Colon (tissue), 2 donors: ENCODE data around the gene TMEFF2.
"Not testable (repeated sequence)": the region's sequence is repeated elsewhere in the genome, so short reads cannot be mapped to it uniquely, and the experiment has no call there.

Experiments used
- FAIRE-seq: peaks from 2 replicates; lab custom pipeline; 2012; peaks lifted over from hg19 to GRCh38; lab: Jason Lieb, UNC
- donor health status: control.
- donor health status: control.

The TMEFF2 gene

GRCh38 chr2:192183296-192183695 is 11.4 kb downstream of the TMEFF2 start:
- FAIRE-seq = no peak

GRCh38 chr2:192166946-192167345 is 27.8 kb downstream of the TMEFF2 start:
- FAIRE-seq = no peak

- no peak for FAIRE-seq
Measured at GRCh38 chr2:192165842-192166241, 28.9 kb downstream of the TMEFF2 start.

- peak; percentile 94 for FAIRE-seq
Measured at GRCh38 chr2:192162392-192163042, 32.2 kb downstream of the TMEFF2 start.

GRCh38 chr2:192161656-192162290 is 33.0 kb downstream of the TMEFF2 start:
- no peak for FAIRE-seq

GRCh38 chr2:192159736-192160135 is 35.0 kb downstream of the TMEFF2 start:
- FAIRE-seq = no peak

- no peak for FAIRE-seq
Measured at GRCh38 chr2:192159208-192159607, 35.5 kb downstream of the TMEFF2 start.

GRCh38 chr2:192157776-192158175 is 37.0 kb downstream of the TMEFF2 start:
- no peak for FAIRE-seq

- no peak for FAIRE-seq
Measured at GRCh38 chr2:192155511-192156118, 39.1 kb downstream of the TMEFF2 start.

GRCh38 chr2:192153561-192153960 is 41.2 kb downstream of the TMEFF2 start:
- no peak for FAIRE-seq

- no peak for FAIRE-seq
Measured at GRCh38 chr2:192151853-192152252, 42.9 kb downstream of the TMEFF2 start.

- FAIRE-seq = no peak
Measured at GRCh38 chr2:192150166-192150565, 44.6 kb downstream of the TMEFF2 start.

GRCh38 chr2:192148620-192149321 is 46.0 kb downstream of the TMEFF2 start:
- FAIRE-seq = no peak

GRCh38 chr2:192148241-192148619 is 46.5 kb downstream of the TMEFF2 start:
- FAIRE-seq = no peak

GRCh38 chr2:192146069-192147015 is 48.4 kb downstream of the TMEFF2 start:
- no peak for FAIRE-seq

- no peak for FAIRE-seq
Measured at GRCh38 chr2:192145496-192145895, 49.2 kb downstream of the TMEFF2 start.

GRCh38 chr2:192140236-192140839 is 54.4 kb downstream of the TMEFF2 start:
- FAIRE-seq = no peak

- no peak for FAIRE-seq
Measured at GRCh38 chr2:192139813-192140212, 54.9 kb downstream of the TMEFF2 start.

GRCh38 chr2:192137451-192137850 is 57.3 kb downstream of the TMEFF2 start:
- no peak for FAIRE-seq

- not testable (repeated sequence) for FAIRE-seq
Measured at GRCh38 chr2:192132604-192133003, 62.1 kb downstream of the TMEFF2 start.

- not testable (repeated sequence) for FAIRE-seq
Measured at GRCh38 chr2:192130312-192130711, 64.4 kb downstream of the TMEFF2 start.
